Endothelial cell of hepatic sinusoid (primary cell): ENCODE results near the gene SLC25A33.
"Not testable (repeated sequence)": the region's sequence is repeated elsewhere in the genome, so short reads cannot be mapped to it uniquely, and the experiment has no call there.

ENCODE experiments used
- in situ Hi-C: cut with HindIII; loops from 2 replicates; pipeline ENCODE4 v1.10.0; 2017; ENCODE audit warnings: low sequenced_read_pairs

SLC25A33 gene

GRCh38 chr1:9615316-9616063 lies 76.2 kb downstream of the SLC25A33 start:
- in situ Hi-C loops, result no loop called here

- in situ Hi-C loops, result no loop called here
These were observed 79.8 kb downstream of the SLC25A33 start for GRCh38 chr1:9618909-9619679.

GRCh38 chr1:9621032-9621431 lies 81.8 kb downstream of the SLC25A33 start:
- in situ Hi-C loops, result no loop called here

GRCh38 chr1:9624081-9624480 lies 84.8 kb downstream of the SLC25A33 start:
- in situ Hi-C loops, result no loop called here

GRCh38 chr1:9625030-9625429 lies 85.8 kb downstream of the SLC25A33 start:
- in situ Hi-C loops, result not testable (repeated sequence)

GRCh38 chr1:9626201-9626608 lies 86.9 kb downstream of the SLC25A33 start:
- in situ Hi-C loops, result no loop called here

GRCh38 chr1:9628541-9629444 lies 89.5 kb downstream of the SLC25A33 start:
- in situ Hi-C loops, result no loop called here

- in situ Hi-C loops, result no loop called here
These were observed 90.4 kb downstream of the SLC25A33 start for GRCh38 chr1:9629445-9630201.

- in situ Hi-C loops, result no loop called here
These were observed 91.3 kb downstream of the SLC25A33 start for GRCh38 chr1:9630331-9631111.

- in situ Hi-C loops, result no loop called here
These were observed 92.3 kb downstream of the SLC25A33 start for GRCh38 chr1:9631613-9632012.

- in situ Hi-C loops, result no loop called here
These were observed 94.2 kb downstream of the SLC25A33 start for GRCh38 chr1:9633493-9633892.

GRCh38 chr1:9634582-9634981 lies 95.3 kb downstream of the SLC25A33 start:
- in situ Hi-C loops, result no loop called here
